ENCODE data around the gene FBXO31. TPM values are rescaled to one million over a fixed set of nuclear protein-coding genes. Genes with fewer than 3 reads are reported as not detected.

FBXO31 gene
- 27.1 TPM for polyA plus RNA-seq (ENCODE audit: insufficient read length)

DNA sequence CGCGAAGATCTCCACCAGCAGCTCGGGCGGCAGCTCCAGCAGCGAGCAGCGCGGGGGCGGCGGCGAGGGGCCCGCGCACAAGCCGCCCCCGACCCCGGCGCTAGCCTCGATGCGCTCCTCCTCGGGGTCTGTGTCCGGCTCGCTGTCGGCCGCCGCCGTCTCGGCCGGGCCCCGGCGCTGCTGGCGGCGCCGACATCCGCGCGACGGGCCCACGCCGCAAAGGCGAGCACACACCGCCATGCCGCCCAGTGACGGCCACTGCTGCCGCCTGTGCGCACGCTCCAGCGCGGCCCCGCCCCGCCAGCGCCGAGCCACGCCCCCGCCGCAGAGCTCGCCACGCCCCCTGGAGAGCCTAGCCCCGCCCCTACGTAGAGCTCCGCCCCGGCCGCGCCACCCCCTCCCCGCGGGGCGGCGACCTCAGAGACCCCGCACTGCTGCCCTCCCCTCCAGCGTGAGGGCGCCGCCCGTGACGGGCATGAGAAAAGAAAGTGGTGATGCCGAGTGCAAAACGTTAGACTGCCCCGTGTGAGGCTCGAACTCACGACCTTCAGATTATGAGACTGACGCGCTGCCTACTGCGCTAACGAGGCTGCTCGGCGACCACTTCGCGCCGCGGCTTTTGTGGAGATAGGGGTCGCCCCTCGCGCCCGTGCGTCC is at the start of gene FBXO31:
TSS of gene FBXO31 (minus strand) at position 272 of the 657 bp plus-strand sequence. CDS start at position 240, 32 bp downstream.
- DNase-seq (ENCODE audit: low read depth) = no peak

DNA sequence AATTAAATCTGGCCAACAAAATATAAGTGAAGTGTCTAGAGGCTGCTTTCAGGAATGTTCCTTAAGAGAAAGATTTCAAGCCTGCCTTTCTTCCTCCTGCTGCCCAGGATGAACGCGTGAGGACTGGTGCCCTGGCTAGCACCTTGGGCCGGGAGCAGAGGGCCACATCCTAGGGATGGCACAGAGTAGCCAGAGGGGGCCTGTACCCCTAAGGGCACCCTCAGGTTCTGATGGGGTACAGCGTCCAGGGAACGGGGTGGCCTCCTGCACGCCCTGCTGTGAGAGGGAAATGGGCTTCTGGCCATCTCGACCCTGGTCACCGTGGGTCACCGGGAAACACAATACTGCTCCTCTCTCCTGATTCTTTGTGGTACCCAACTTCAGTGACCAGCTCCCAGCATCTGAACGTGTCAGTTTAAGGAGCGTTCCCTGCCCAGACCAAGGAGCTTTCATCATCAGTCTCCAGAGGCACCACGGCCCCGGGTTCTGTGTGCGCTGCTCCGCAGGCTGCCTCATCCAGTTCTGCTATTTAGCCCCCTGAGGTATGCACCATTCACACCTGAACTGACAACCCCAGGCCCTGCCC is 48.8 kb upstream of the FBXO31 start:
- DNase-seq (ENCODE audit: low read depth) = no peak

DNA sequence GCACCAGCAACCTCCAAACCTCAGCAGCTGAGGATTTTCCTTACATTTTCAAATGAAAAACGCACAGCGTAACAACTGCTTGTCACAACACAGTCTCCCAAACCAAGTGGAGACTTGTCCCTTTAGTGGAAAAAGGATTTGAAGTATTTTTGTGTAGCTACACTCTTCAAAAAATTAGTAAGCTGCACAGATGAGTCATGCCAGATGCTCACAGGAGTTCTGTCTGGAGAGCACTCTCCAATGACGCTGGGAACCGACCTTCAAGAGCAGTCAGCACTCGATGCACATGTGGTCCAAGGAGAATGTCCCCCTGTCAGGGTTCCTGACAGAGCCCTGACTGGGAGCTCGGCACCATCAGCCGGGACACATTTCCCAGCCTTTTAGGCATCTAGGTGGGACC is 48.4 kb upstream of the FBXO31 start:
- DNase-seq (ENCODE audit: low read depth) = no peak

DNA sequence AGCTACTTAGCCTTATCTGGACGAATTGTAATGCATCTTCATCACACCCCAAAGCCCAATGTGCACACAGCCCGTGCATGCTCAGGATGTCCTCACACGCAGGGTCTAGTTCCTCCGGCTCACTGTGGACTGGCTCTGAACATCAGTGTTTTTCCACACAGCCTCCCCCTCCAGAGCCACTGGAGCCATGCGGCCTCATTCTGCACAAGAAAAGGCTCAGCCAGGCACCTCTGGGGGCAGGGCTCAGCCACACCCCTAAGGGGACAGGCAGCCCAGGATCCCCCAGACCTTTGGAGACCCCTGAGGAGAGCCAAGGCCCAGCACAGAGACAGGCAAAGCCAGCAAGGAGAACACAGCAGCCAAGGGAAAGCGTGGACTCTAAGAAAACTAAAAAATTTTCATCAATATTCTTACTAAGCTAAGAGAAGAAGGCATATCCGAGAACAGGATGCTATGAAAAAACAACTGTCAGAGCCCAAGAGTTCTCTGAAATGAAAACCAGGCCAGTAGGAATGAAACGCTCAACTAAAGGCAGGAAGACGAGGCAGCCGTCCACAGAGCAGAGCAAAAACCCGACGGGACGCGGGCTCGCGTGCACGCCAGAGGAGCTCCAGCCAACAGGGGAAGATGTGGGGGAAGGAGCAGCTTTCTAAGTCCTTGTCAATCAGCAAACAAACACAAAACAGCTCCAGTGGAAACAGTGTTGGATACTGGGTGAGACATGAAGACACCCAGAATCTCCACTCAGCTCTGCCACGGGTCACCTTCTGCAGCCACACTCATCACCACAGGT is 43.0 kb upstream of the FBXO31 start:
- no peak for DNase-seq (ENCODE audit: low read depth)

GRCh38 chr16:87425941-87426340 is 42.4 kb upstream of the FBXO31 start:
- DNase-seq (ENCODE audit: low read depth) = no peak

GRCh38 chr16:87424266-87424665 is 40.7 kb upstream of the FBXO31 start:
- no peak for DNase-seq (ENCODE audit: low read depth)

DNA sequence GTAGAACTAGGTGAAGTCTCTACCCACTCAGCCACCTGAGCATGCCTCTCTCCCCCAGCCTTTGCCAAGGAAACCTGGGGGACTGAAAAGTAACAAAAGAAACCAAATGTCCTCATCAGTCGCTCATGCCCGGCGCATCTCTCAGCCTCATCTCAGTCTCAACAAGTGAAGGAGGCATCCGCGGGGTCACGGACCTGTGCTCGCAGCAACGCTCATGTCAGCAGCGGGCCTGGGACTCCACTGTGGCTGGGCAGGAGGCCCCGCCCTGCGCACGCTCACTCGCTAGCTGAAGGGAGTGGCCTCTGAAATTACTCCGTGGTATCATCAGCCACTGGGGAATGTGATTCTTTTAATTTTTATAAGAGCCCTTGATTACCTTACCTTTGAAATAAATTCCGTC is 39.9 kb upstream of the FBXO31 start:
- no peak for DNase-seq (ENCODE audit: low read depth)

GRCh38 chr16:87422106-87422505 is 38.5 kb upstream of the FBXO31 start:
- no peak for DNase-seq (ENCODE audit: low read depth)

DNA sequence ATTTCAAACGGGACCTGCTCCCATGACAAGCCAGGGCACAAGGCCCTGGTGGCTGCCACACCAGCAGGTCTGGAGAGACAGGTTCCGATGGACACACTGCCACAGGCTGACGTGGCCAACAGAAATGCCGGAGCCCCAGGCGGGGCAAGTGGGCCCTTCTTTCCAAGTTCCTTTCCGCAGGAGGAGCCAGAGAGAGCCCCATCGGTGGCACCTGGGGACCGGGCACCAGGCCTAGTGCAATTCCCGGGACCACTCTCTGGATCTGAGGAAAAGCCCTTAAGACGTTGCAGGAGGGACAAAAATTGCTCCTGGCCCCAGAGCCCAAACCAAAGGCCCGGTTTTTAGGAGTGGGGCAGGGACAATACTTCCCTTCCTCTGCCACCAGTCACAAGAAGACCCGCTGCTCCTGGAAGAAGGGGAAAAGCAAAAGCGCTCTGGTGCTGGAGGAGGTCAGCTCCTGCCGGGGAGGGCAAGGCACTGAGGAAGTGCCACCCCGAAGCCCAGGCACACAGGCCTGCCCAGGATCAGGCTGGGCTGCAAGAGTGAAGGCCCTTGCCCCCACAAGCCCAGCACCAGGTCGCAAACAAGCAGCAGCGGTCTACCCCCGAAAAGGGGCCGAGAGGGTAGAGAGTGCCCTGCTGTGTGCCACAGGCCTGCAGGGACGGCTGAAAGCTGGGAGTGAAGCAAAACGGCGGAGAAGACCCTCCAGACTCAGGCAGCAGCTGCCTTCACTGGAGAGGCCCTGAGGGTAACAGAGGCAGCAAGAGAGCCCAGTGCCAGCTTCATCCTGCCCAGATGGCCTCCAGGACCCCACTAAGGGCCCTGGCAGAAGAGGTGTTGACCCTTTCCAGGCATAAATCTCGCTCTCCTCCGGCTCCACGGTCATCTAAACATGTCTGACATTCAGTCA is 37.7 kb upstream of the FBXO31 start:
- no peak for DNase-seq (ENCODE audit: low read depth)

DNA sequence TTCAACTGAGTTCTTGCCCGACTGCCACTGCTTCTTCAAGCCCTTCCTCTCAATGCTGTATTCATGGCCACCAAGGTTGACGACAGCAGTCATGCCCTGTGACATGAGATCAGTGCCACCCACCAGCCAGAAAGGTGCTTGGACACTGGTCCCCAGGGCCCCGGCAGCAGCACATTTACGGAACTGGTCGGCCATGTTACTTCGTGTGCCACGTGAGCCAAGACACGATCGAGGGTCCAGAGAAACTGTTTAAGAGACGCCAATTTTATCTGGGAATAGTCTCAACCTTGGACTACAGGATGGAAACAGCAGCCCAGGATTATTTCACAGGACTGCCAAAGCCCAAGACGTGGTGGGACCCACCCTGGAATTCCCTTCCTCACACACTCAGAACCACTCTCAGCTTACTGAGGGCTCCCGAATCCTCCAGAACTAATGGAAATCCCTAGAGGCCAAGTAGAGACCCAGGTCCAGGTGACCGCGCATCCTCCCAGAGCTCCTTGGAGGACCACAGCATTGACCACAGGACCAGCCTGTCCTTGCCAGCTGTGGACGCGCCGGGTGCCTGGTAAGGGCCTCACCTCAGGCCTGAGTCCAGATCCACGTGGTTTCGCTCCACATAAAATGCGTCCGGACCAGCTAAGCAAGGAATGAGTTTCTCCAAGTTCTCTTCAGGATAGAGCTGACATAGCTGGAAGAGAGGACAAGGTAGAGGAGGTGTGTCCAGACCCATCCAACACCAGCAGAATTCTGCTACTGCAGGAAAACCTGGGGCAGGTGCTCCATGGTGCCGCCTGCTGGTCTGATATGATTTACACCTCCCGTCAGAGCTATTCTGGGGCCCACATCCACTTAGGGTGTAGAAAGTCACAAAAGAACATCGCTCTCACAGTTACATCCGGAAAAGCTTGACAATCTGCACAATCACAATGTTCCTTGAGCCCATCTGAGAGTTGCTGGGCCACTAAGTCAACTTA is 36.7 kb upstream of the FBXO31 start:
- DNase-seq (ENCODE audit: low read depth) = no peak

- no peak for DNase-seq (ENCODE audit: low read depth)
These were observed 35.1 kb upstream of the FBXO31 start for GRCh38 chr16:87418644-87419043.

DNA sequence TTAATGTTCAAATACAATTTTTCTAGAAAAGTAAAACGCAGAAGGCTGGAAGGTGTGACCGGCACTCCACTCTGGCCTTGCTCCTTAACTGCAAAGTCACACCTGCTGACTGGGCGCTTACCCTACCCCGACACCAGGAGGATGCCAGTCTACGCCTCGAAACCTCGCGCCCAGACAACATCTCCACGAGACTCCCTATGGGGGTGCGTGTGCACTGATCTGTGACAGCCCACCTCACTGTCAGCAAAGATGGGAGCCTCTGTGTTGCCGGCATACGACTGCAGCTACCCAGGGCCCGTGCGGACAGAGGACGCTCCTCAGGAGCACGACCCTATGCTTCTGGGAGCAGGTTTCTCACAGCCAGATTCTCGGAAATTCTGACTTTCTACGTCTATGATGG is 34.6 kb upstream of the FBXO31 start:
- DNase-seq (ENCODE audit: low read depth) = no peak

GRCh38 chr16:87417528-87417910 is 33.9 kb upstream of the FBXO31 start:
- DNase-seq (ENCODE audit: low read depth) = no peak

DNA sequence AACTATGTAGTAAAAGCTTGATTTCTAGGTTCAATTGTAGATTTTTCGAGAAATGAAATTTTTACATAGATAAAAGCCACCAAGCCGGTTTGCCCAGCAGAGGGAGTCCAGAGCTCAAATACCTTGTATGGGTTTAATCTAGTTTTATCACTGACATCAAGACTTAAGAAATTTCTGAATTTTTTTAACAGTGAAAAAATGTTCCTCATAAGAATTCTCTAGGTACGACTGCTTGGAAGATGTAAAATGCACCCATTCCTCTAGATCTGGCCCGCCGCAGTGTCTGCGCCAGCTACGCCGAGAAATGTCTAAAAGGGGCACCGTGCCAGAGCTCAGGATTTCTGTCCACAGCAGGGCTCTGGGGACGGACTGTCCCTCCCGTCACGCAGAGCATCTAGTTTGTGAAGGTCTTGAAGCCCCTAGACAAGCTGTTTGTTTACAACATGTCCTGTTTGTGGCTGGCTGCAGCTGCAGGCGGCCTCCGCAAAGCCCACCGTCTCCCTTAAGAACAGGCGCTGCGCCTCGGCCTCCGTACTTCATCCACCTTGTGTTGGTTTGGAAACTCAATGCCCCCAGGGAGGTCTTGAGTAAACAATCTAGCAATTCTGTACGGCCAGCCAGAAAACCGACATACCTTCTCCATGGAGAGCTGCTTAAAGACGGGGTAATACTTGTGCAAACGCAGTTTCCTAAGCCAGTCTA is 33.4 kb upstream of the FBXO31 start:
- DNase-seq (ENCODE audit: low read depth) = no peak

GRCh38 chr16:87415441-87415840 is 31.9 kb upstream of the FBXO31 start:
- no peak for DNase-seq (ENCODE audit: low read depth)

DNA sequence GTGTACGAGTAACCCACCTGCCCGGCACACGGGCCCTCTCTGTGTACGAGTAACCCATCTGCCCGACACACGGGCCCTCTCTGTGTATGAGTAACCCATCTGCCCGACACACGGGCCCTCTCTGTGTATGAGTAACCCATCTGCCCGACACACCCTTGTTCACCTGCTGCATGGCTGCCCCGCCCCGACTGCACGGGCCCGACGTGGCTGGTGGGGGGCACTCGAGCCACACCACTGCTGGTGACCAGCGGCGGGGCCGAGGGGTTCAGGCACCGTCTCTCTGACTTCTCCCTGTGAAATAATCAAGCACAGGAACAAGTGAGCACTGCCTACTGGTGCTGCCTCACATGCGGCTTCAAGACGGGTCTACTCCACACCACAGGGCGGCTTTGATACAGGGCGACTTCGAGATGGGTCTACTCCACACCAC is 30.7 kb upstream of the FBXO31 start:
- DNase-seq (ENCODE audit: low read depth) = no peak

DNA sequence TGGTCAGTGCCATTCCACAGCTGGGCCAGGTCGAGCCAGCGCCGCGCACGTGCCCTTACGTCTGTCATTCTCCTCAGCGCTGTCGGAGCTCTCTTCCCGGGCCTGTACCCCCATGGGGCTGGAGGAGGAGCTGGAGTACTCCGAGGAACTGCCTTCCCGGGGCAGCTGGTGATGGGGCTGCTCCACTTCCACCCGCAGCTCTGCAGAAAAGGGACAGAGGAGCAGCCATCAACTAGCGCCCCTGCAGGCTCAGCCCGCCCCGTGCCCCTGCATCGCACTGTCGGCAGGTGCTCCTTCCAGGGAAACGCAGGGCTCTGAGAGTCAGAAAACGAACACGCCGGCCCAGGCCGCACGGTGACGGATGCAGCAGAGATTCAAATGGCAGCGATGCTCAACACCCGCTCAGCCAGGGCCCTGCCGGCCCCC is 29.4 kb upstream of the FBXO31 start:
- no peak for DNase-seq (ENCODE audit: low read depth)

- no peak for DNase-seq (ENCODE audit: low read depth)
These were observed 28.9 kb upstream of the FBXO31 start for GRCh38 chr16:87412371-87412995.
